ENCODE measurements around the gene ERH.
"Not testable (repeated sequence)": the region's sequence is repeated elsewhere in the genome, so short reads cannot be mapped to it uniquely, and the experiment has no call there.

The ERH gene

DNA sequence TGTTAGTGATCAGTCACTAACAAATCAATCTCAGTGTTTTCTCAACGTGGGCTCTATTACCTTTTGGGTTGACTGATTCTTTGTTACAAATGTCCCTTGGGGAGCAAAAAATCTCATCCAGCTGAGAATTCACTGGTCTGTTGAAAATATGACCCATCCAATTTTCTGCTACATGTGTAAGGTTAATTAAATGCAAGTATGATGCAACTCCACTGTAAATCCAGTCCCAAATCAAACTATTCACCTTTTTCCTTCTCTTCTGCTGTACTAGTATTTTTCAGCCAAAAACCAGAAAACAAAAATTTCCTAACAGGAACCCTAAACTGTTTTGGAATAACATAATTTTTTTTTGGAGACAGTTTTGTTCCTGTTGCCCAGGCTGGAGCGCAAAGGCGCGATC, 2.2 kb downstream of the ERH start:
- DNase-seq (ENCODE audit: low spot score), result no peak

DNA sequence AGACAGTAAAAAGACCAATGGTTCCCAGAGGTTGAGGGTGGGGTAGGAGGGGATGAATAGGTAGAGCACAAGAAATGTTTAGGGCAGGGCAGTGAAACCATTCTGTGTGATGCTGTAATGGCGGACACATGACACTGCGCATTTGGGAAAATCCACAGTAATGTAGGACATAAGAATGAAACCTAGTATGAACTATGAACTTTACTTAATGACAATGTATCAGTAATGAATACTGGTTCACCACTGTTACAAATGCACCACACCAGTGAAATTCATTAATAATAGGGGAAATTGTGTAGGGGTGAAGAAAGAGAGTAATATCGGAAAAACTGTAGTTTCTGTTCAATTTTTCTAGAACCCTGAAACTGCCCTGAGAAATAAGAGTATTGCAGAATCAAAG, 5.6 kb downstream of the ERH start:
- DNase-seq (ENCODE audit: low spot score), result no peak

DNA sequence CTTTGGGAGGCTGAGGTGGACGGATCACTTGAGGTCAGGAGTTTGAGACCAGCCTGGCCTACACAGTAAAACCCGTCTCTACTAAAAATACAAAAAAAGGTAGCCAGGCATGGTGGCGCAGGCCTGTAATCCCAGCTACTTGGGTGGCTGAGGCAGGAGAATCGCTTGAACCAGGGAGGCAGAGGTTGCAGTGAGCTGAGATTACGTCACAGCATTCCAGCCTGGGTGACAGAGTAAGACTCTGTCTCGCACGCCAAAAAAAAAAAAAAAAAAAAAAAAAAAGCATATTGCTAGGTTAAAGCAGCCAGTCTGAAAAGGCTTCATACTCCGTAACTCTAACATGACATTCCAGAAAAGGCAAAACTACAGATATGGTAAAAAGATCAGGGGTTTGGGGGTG, 6.7 kb downstream of the ERH start:
- DNase-seq (ENCODE audit: low spot score), result not testable (repeated sequence)

DNA sequence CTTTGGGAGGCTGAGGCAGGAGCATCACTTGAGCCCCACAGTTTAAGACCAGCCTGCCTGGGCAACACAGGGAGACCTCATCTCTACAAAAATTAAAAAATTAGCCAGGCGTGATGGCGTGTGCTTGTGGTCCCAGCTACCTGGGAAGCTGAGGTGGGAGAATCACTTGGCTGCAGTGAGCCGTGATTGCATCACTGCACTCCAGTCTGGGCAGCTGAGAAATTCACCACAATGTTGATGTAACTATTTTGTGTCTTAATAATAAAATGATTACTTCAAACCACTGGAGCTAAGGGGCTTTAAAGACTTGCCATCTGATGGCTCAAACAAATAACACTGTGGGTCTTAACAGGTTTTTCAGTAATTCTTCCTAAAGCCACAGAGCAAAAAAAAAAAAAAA, 10.8 kb downstream of the ERH start:
- no peak for DNase-seq (ENCODE audit: low spot score)

DNA sequence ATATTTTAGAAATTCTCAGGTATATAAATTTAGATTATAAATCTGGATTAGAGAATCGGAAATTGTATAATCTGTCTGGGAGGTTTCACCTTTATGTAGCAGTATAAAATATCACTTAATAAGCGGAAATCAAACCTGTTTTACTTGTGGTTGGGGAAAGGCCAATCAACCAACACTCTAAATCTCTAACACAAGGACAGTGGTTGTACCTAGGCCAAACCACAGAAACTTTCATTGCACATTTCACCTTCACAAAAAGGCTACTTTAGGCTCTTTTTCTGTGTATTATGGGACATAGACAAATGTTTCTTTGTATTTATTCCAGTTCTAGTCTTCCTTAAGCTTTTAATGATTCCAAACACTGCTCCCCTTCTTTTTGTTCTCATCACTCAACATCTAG, 19.8 kb downstream of the ERH start:
- no peak for DNase-seq (ENCODE audit: low spot score)

DNA sequence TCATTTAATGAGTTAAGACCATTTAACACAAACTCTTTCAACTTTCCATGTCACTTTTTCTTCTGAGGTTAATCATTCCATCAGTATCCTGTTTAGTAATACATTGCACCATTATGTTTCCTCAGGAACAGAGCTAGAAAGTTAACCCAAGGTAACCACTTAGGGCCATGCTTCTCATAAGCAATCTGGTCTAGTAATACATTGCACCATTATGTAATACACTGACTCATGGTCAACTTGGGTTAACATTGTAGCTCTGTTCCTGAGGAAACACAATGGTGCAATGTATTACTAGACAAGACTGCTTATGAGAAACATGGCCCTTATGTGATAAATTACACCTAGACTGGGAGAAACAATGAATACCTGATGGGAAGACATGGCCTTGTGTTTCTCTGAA, 21.7 kb downstream of the ERH start:
- DNase-seq (ENCODE audit: low spot score), result no peak

DNA sequence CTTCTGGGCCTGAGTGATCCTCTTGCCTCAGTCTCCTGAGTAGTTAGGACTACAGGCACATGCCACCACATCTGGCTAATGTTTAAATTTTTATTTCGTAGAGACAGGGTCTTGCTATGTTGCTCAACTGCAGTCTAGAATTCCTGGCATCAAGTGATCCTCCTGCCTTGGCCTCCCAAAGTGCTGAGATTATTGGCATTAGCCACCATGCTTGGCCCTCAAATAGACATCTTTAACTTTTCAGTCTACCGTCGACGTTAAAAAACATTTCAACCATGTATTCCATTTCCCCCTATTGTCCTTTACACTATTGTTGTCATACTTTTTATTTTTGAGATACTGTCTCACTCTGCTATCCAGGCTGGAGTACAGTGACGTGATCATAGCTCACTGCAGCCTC, 22.4 kb downstream of the ERH start:
- DNase-seq (ENCODE audit: low spot score), result no peak

DNA sequence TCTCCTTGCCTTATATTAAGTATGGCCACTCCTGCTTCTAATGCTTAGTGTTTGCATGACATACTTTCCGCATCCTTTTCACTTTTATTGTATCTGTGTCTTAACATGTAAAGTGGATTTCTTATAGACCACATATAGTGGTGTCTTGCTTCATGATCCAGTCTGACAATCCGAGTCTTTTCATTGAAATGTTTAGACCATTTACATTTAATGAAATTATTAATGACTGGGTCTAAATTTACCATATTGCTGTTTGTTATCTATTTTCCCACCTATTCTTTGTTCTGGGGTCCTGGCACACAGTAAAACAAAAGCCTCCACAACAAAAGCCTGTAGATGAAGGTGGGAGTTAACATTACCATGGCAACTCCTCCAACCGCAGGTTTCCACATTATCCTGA, 22.9 kb downstream of the ERH start:
- no peak for DNase-seq (ENCODE audit: low spot score)

DNA sequence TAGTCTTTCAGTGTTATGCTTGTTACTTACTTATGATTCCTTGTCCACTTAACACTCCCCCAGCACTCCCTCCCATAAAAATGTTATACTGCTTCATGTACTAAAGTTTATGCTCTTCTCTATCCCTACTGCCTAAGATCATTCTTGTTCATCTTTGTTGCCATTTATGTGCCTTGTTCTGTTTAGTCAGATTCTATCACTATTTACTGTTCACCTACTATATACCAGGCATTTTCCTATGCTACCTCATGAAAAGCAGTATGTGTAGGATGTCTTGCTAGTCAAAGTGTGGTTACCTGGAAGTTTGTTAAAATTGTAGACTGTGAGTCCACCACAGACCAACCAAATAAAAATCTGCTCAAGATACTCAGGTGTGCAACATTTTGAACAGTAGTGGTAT, 23.9 kb downstream of the ERH start:
- no peak for DNase-seq (ENCODE audit: low spot score)

DNA sequence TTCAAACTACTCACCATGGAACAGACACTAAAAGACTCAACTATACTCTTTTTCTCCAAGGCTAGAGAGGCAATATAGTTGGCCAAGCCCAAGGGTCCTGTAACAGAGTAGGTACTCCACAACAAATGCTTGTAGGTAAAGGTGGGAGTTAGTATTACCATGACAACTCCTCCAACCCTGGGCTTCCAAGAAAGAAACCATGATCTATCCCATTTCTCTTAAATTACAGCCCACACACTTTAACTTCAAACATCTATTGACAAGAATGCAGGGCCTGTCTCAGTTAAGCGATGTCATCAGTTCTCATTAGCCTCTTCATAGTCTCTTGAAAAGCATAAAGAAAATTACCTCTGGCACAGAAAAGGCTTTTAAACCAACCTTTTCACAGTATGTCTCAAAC, 25.0 kb downstream of the ERH start:
- DNase-seq (ENCODE audit: low spot score), result no peak

DNA sequence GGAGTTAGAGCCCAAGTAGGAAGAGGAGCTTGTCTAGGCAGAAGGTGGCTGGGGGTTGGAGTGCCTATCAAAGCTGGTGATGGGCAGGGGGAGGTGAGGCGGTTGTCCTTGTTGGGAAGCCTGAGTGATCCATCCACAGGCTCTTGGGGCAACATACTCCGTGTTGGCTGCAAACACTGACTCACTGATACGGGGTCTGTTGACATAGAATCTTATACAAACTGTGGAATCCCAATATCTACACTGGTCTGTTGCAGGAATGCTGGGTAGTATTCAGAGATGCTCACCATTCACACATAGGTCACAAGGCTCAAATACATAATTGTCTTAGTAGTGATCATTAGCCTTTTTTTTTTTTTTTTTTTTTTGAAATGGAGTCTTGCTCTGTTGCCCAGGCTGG, 26.0 kb downstream of the ERH start:
- no peak for DNase-seq (ENCODE audit: low spot score)

DNA sequence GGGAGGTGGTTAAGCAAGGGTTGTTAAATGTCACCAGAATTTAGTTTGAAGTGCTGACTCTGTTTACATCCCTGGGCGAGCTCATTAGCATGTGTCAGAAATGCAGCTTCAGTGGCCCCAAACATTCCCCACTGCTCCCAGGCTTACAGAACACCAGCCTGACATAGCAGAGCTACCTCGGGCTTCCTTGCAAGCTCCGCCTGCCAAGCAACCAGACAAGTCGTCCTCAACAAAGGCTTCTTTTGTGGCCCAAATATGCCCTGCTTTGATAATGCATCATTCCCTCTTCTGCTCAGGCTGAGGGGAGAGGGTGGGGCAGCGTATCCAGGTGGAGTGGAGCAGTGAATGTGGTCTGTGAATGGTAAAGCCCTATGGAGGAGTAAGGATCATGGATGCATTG, 28.0 kb downstream of the ERH start:
- DNase-seq (ENCODE audit: low spot score), result no peak

DNA sequence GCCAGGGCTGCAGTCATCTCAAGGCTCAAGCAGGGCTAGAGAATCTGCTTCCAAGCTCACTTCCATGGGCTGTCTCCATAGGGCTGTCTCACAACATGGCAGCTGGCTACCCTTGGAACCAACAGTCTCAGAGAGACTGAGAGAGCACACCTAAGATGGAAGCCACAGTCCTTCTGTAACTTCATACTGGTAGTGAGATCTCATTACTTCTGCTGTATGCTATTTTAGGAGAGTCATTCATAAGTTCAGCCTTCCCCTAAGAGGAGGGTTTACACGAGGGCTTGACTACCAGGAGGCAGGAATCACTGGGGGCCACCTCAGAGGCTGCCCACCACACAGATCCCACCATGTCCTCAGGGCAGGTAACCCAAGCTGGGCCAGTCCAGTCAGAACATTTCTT, 29.7 kb downstream of the ERH start:
- DNase-seq (ENCODE audit: low spot score), result no peak

DNA sequence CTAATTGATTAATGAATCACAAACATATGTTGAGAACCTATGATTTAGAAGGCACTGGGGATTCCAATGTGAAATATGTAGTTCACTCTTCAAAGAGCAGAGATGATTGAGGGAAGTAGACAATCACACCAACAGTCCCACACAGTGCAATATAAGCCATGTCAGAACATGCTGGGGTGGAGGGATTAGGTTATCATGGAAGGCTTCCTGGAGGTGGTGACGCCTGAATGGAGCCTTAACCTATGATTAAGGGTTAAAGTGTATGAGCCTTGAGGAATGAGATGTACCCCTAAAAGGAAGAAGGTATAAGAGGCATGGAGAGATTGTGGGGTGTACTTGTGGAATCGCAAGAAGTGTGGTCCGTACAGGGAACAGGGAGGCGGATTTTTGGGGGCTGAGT, 31.3 kb downstream of the ERH start:
- DNase-seq (ENCODE audit: low spot score), result no peak

DNA sequence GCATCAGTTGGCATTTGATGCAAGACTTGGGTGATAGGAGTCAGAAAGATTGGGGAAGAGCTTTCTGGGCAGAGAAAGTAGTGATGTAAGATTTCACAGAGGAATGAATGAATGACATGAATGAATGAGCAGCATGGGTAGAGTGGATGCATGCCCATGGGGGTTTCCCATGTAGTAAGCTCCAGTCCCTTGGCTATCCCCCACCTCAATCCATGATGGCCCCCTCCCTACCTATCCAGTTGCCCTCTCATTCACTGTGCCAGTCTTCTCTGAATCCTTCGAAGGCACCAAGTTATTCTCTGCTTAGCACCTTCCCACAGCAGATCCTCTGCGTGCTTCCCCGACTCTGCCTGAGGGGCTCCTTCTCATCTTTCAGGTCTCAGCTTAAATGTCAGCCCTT, 32.0 kb downstream of the ERH start:
- DNase-seq (ENCODE audit: low spot score), result no peak

DNA sequence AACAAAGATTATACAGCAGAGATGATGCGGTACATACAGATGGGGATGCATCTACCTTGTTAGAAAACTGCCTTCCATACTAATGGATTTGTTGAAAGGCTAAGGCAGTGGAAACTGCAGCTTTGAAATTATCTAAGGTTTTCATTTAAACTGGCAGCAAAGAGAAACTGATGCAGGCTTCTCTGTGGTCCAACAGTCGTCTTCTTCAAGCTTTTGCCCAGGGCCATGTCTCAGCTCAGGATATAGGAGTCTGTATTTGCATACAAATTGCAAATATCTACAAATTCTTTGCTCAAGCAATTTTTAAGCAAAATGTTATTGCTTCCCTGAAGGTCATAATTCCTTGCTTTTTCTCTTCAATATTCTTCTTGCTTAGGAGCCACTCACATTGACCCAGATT, 33.7 kb downstream of the ERH start:
- no peak for DNase-seq (ENCODE audit: low spot score)

DNA sequence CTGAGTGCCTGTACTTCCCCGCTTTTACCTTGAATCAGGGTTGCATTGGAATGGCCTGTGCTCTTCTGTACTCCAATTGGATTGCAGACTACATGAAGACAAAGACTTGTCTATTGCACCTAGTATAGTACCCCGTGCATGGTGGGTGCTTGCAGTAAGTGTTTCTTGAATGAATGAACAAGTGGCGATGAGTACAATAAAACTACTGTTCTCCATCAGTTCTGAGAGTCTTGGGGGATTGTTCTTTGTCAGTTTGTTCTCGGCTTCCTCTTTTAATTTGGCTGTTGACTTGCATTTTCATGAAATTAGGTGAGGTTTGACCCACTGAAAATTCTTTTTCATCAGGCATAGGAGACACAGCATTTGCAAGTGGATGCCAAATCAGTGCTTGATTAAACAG, 34.1 kb downstream of the ERH start:
- no peak for DNase-seq (ENCODE audit: low spot score)

DNA sequence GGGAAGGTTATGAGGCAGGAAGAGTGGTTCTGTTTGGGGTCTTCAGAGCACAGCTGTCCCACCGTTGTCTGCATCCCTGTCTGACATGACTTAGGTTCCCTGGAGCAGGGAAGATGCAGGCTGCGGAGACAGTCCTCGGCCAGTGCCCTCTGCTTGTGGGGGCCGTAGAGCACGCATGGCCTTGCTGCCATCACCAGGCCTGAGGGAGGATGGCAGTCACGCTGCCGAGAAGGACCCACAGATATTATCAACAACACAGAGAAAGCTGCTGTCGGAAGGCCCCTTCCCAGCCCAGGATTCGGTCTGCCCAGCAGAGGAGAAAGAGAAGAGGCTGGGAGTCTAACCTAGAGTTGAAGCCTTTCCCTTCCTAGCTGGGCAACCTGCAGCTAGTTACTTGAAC, 35.0 kb downstream of the ERH start:
- no peak for DNase-seq (ENCODE audit: low spot score)

DNA sequence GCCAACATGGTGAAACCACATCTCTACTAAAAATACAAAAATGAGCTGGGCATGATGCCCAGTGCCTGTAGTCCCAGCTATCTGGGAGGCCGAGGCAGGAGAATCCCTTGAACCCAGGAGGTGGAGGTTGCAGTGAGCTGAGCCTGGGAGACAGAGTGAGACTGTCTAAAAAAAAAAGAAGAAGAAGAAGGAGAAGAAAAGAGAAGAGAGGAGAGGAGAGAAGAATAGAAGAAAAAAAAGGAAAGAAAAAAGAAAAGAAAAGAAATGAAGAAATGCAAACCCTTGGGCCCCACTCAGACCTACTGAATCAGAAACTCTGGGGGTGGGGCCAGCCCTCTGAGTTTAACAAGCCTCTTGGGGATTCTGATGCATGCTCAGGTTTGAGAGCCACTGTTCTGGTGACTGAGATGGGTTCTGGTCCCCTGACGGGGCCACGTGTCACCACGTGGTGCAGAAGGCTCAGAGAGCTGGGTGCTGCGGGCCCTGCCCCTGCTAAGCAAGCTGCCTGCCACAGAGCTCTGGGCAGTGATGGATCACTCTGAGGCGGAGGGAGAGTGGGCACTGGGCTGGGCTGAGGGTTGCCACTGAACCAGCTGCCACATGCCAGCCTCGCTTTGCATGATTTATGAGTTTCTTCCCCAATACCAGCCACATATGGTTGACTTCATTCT, 37.5 kb downstream of the ERH start:
- DNase-seq (ENCODE audit: low spot score), result no peak

DNA sequence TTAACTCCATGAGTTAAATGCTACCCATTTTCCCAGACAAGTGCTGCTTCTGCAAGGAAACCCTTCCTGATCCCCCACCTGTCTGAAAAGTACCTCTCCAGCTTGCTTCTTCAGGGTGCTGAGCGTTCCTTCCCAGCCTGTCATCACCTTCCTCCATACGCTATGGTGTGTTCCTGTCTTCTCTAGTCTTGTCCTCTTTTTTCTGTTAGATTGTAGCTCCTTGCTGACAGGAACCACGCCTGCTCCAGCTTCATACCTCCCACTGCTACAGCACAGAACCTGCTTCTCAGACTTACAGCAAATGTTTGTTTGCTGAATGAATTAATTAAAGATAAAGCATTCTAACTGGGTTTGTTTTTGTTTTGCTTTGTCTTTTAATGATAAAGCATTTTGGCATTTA, 39.1 kb downstream of the ERH start:
- DNase-seq (ENCODE audit: low spot score), result no peak

DNA sequence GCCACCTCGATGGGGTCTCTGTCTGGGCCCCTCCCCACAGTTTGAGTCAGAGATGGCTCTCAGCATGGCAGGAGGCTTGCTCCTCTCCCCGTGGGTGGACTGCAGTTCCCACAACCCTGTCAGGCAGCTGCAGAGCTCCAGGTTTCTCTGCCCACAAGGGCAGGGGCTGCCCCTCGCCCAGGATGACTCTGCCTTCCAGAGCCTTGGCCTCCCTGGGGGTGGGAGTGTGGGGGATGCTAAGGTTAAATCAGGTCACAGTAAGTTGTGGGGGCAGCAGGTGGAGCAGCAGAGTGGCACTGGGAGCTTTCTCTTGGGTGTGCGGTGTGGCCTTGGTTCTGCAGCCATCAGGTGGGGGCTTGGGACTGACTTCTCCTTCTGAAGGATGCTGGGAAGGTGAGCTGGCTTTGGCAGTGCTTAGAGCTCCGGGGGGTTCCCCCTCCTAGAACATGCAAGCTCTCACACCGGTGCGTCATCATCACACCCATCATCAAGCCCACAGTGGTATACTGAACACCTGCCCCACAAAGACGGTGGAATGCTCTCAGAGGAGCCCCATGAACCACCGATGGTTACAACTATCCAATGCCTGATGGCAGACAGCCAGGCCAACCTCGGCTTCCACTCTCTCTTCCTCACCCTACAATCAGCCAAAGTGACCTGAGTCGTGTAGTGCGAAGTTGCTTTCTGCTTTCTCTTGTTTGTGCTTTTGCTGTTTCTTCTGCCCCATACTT, 39.7 kb downstream of the ERH start:
- peak; percentile 4 for DNase-seq (ENCODE audit: low spot score)

DNA sequence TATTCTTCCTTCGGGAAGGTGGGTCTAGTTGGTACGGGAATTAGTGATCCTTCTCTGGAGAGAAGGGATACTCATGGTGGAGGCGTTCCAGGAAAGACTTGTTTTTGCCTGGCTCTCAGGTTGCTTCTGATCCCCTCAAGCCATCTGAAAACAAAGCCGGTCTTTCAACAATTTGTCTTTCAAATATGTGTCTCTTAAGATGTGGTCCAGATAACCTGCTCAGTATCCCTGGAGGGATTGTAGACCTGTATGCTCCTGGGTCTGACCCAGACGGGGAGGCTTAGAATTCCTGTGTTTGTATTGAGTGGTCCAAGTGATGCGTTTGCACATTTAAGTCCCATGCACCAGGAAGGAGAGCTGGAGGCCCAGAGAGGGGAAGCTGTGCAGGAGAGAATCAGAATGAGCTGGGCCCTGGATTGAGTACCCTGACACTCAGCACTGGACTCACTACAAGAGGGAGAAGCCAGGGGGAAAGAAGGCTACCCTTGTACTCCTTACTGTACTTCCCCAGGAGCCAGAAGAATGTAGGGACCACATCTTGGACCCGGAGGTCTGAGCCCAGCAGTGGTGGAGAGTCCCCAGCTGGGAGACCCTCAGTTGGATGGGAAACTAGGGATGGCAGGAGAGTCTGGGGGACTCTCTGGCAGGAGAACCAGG, 40.4 kb downstream of the ERH start:
- no peak for DNase-seq (ENCODE audit: low spot score)

DNA sequence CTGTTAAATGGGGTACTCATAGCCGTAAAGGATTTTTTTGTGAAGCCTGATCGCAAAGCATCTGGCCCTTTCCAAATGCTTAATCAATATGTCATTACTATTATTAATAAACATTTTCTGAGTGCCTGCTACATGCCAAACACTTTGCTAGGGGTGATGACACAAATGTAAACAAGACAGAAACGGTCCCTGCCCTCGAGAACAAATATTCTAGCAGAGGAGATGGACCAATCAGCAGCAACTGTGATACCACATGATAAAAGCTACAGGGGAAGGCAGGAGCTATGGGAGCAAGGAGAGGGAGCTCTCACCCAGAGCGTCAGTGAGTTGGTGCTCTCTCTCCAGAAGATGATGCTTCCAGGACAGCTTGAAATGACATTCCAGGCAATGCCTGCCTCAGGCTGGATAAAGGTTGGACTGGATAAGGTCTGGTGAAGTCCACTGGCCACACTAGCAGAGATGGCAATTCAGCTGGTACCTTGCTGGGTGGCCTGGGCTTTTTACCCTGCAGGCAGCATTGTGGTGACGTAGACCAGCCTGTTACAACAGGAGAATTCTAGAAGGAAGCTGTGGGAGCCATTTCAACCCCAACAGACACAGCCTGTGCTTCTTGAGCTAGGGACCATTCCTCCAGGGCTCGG, 41.1 kb downstream of the ERH start:
- no peak for DNase-seq (ENCODE audit: low spot score)

Measured in activated CD4-positive, alpha-beta T cell treated with anti-CD3 and anti-CD28 coated beads, Interleukin-2, Interleukin-4, amounts not matched to agents 100 ng/mL and 50 ng/mL, durations not matched to agents 16 hours and 8 hours (primary cell).